ENCODE measurements around the gene PAGE2B. TPM values are rescaled to one million over a fixed set of nuclear protein-coding genes. Genes with fewer than 3 reads are reported as not detected.
"Not testable (repeated sequence)": the region's sequence is repeated elsewhere in the genome, so short reads cannot be mapped to it uniquely, and the experiment has no call there.

The PAGE2B gene, protein sequence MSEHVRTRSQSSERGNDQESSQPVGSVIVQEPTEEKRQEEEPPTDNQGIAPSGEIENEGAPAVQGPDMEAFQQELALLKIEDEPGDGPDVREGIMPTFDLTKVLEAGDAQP
- polyA plus RNA-seq (2013, experiment 1 of 2) = not detected
- polyA plus RNA-seq (2013, experiment 2 of 2) = not detected

DNA sequence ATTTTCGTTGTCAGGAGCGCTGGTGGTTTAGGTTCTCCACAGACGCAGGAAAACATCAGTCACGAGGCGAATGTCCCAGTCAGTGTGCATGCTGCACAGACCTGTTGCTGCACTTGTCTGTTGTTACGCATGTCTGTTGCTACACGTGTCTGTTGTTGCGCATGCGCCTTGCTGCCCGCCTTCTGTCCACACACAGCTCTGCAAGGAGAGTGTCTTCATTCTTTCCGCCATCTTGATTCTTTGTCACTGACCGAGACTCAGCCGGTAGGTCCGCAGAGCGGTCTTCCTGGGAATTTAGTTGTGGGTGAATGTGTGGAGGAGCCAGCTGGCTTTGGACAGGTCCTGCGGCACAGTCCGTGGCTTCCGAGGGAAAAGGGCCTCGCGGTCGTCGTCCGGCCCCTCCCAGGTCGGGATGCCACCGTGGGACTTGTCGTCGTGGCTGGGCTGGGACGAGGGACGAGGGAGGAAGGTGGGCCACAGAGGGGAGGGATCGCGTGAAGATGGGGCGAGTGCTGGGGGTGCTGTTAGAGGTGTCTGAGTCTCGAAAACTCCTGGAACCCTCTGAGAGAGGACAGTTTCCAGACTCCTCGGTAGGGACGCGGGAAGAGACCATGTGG is at the start of gene PAGE2B:
PAGE2B (plus strand) TSS at position 180 of the 617 bp plus-strand sequence. CDS start 1,012 bp downstream, outside the sequence.
- H3K27me3 ChIP-seq (ENCODE audit: insufficient read depth, low read length) = no peaks in the 10 kb centered on the region
- no peak within 1 kb of the TSS for H3K27ac ChIP-seq (ENCODE audit: low read depth, low read length)
- WGBS = 93% methylated on average over 36 of the region's 36 CpGs
- H3K9me3 ChIP-seq (ENCODE audit: insufficient read depth, low read depth, low read length) = no peaks in the 10 kb centered on the region
- H3K4me1 ChIP-seq (ENCODE audit: insufficient read depth, low read length) = no peaks in the 10 kb centered on the region
- H3K9ac ChIP-seq (ENCODE audit: low read depth, low read length) = no peak within 1 kb of the TSS
- H3K4me3 ChIP-seq (ENCODE audit: low read length) = no peak within 1 kb of the TSS
- no peaks in the 10 kb centered on the region for H3K36me3 ChIP-seq (ENCODE audit: insufficient read depth, low read length)

DNA sequence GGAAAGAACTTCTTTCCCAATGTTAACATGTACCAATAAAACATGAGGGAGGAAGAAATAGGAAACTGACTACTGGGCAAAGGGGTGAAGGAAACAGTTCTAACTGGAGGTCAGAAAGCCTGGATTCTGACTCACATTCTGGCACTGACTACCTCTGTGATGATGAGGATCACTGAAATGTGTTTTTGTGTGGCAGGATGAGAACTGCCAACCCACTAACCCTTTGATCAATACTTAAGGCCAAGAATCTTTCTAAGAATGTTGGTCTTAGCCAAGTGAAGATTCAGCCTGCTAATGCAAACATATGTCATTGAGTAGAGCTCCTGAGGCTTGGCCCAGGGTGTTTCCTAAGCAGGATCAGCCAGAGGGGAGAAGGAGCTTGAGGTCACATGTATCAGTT is 48.7 kb upstream of the PAGE2B start:
- Histone ChIP-seq H3K4me3 (ENCODE audit: low read length) (no peak overlapping the region), H3K36me3 (ENCODE audit: insufficient read depth, low read length) (no peaks in the 10 kb centered on the region), H3K9ac (ENCODE audit: low read depth, low read length) (no peak overlapping the region), H3K4me1 (ENCODE audit: insufficient read depth, low read length) (peaks cover 6% of the 10 kb centered on the region; the same call in 1 of the 2 replicates), H3K27ac (ENCODE audit: low read depth, low read length) (no peak overlapping the region), H3K27me3 (ENCODE audit: insufficient read depth, low read length) (no peaks in the 10 kb centered on the region), H3K9me3 (ENCODE audit: insufficient read depth, low read depth, low read length) (no peaks in the 10 kb centered on the region)

DNA sequence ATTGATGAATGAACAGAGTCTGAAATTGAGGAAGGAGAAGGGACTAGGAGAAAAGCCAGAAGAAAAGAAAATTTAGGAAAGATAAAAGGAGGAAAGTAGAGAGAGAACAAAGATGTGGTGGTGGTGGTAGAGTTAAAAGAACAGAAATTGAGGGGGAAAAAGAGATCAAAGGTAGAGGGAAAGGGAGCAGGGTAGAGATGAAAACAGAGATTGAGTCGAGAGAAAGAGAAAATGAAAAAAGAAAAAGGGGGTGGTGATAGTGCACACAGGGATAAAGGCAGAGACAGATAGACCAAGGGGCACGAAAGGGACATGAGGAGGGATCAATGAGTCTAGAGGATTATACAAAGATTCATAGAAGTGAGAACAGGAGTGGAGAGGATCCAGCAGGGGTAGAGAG is 48.0 kb upstream of the PAGE2B start:
- H3K36me3 ChIP-seq (ENCODE audit: insufficient read depth, low read length) = no peaks in the 10 kb centered on the region
- no peak overlapping the region for H3K4me3 ChIP-seq (ENCODE audit: low read length)
- no peaks in the 10 kb centered on the region for H3K9me3 ChIP-seq (ENCODE audit: insufficient read depth, low read depth, low read length)
- no peak overlapping the region for H3K27ac ChIP-seq (ENCODE audit: low read depth, low read length)
- peaks cover 6% of the 10 kb centered on the region; the same call in 1 of the 2 replicates for H3K4me1 ChIP-seq (ENCODE audit: insufficient read depth, low read length)
- no peaks in the 10 kb centered on the region for H3K27me3 ChIP-seq (ENCODE audit: insufficient read depth, low read length)
- 85% methylated on average over 2 of the region's 2 CpGs for WGBS
- H3K9ac ChIP-seq (ENCODE audit: low read depth, low read length) = no peak overlapping the region

DNA sequence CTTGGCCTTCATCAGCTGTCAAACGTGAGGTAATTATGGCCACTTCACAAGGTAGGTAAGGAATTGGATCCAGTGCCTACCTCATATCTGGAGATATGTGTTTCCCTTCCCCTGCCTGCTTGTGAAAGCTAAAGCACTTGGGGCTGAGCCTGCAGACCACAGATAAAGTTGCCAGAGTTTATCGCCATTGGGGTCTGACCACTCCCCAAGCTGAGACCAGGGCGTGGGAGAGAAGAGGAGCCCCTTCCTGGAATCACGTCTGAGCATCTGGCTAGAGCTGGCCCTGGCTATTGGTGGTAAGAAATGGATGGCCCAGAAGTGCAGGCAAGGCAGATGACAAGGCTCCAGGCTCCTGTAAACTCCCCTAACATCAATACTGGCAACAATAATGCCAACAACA is 46.8 kb upstream of the PAGE2B start:
- Histone ChIP-seq H3K9me3 (ENCODE audit: insufficient read depth, low read depth, low read length) (no peaks in the 10 kb centered on the region), H3K4me1 (ENCODE audit: insufficient read depth, low read length) (peaks cover 6% of the 10 kb centered on the region; the same call in 1 of the 2 replicates), H3K27me3 (ENCODE audit: insufficient read depth, low read length) (no peaks in the 10 kb centered on the region), H3K36me3 (ENCODE audit: insufficient read depth, low read length) (no peaks in the 10 kb centered on the region), H3K27ac (ENCODE audit: low read depth, low read length) (no peak overlapping the region), H3K4me3 (ENCODE audit: low read length) (no peak overlapping the region), H3K9ac (ENCODE audit: low read depth, low read length) (no peak overlapping the region)
- 85% methylated on average over 4 of the region's 4 CpGs for WGBS

DNA sequence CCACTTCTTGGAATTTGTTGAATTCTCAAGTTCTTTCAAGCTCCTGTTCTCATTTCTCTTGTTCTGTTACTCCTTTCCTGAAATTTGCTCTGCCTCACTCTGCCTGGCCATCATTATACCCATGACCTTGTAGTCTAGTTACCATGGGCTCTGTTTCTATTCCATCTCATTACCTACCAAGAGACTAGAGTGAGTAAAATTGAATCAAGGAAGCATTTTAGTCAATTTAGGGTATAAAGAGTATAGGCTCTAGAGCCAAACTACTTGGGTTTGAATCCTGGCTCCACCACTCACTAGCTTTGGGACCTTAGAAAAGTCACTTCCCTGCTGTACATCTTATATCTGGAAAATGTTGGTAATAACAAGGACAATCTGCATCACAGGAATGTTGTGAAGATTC is 46.2 kb upstream of the PAGE2B start:
- Histone ChIP-seq H3K36me3 (ENCODE audit: insufficient read depth, low read length) (no peaks in the 10 kb centered on the region), H3K27me3 (ENCODE audit: insufficient read depth, low read length) (no peaks in the 10 kb centered on the region), H3K27ac (ENCODE audit: low read depth, low read length) (no peak overlapping the region), H3K4me1 (ENCODE audit: insufficient read depth, low read length) (peaks cover 6% of the 10 kb centered on the region; the same call in 1 of the 2 replicates), H3K9me3 (ENCODE audit: insufficient read depth, low read depth, low read length) (no peaks in the 10 kb centered on the region), H3K4me3 (ENCODE audit: low read length) (no peak overlapping the region), H3K9ac (ENCODE audit: low read depth, low read length) (no peak overlapping the region)

DNA sequence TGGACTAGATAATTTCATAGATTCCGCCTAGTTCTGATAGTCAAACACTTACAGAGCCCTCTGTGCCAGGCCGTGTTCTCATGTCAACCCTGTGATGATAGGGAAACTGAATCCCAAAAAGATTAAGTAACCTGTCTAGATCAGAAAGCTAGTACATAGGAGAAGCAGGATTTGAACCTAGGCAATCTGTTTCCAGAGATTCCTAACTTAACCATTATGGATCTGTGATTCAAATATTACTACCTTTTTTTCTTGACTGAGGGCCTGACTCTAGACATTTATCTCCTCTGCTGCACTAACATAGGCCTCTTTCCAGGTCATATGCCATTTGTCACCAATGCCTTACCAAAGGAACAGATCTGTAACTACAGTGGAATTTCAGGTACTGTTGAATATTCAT is 45.5 kb upstream of the PAGE2B start:
- H3K9me3 ChIP-seq (ENCODE audit: insufficient read depth, low read depth, low read length) = no peaks in the 10 kb centered on the region
- H3K27me3 ChIP-seq (ENCODE audit: insufficient read depth, low read length) = no peaks in the 10 kb centered on the region
- peaks cover 6% of the 10 kb centered on the region; the same call in 1 of the 2 replicates for H3K4me1 ChIP-seq (ENCODE audit: insufficient read depth, low read length)
- H3K9ac ChIP-seq (ENCODE audit: low read depth, low read length) = no peak overlapping the region
- H3K27ac ChIP-seq (ENCODE audit: low read depth, low read length) = no peak overlapping the region
- H3K4me3 ChIP-seq (ENCODE audit: low read length) = no peak overlapping the region
- no peaks in the 10 kb centered on the region for H3K36me3 ChIP-seq (ENCODE audit: insufficient read depth, low read length)
- 78% methylated on average over 2 of the region's 2 CpGs for WGBS

DNA sequence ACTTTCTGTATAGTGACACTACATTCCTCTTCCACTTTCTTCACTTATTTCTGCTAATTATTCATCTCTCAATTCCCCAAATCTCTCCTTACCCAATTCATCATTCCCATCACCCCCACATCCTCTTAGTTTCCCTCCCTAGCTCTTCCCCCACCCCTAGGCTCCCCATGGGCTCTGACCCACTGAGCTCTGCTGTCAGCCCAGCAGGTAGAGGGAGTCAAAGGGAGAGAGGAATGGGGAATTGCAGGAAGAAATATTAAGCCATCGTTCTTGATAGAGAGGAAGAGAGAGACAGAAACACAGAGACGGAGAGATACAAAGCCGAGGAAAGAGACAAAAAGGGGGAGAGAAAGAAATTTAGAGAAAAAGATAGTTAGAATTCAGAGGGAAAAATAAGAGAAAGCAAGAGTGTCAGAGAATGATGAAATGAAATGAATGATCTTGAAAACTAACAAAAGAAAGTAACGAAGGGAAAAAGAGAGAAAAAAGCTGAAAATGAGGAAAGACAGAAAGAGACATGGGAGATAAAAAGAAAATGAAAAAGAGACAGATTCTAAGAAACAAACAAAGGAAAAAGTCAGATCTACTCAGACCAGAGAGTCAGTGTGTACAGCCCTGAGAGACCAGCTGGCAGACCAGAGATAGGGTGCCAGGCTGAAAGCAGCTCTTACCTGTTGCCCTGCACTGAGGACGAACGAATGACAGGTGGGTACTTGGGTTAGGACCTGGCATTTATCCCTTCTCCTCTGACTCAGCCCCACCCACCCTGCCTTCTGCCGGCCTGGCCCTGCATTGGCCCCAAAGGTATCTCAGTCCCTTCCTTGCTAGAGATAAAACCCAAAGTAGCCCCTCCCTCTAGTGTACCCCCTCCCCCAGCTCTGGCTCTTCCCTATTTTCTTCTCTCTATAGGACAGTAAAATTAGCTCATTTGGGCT is 44.3 kb upstream of the PAGE2B start, which contains the start of gene ALAS2:
ALAS2 (minus strand) TSS at position 707 of the 935 bp plus-strand sequence. CDS start 4,977 bp downstream, outside the sequence.
- H3K36me3 ChIP-seq (ENCODE audit: insufficient read depth, low read length) = no peaks in the 10 kb centered on the region
- 72% methylated on average over 7 of the region's 7 CpGs for WGBS
- H3K27me3 ChIP-seq (ENCODE audit: insufficient read depth, low read length) = no peaks in the 10 kb centered on the region
- no peak within 1 kb of the TSS for H3K27ac ChIP-seq (ENCODE audit: low read depth, low read length)
- H3K9me3 ChIP-seq (ENCODE audit: insufficient read depth, low read depth, low read length) = no peaks in the 10 kb centered on the region
- peaks cover 6% of the 10 kb centered on the region; the same call in 1 of the 2 replicates for H3K4me1 ChIP-seq (ENCODE audit: insufficient read depth, low read length)
- H3K9ac ChIP-seq (ENCODE audit: low read depth, low read length) = no peak within 1 kb of the TSS
- H3K4me3 ChIP-seq (ENCODE audit: low read length) = no peak within 1 kb of the TSS

DNA sequence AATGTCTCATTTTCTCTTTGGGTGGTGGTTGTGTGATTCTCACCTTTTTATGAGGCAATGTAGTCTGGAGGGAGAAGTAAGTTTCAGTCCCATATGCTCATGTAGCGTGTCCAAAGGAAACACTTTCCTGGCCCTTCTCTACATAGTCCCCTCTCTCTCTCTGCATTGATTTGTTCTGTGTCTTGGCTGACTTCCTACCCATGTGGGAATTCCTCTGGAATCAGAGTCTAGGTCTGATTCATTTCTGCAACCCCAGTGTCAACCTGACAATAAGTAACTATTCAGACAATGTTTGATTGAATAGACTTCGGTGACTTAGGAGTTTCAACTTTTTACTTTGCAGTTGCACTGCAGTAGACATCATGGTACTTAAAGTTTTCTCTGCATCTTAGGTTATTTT is 41.4 kb upstream of the PAGE2B start:
- Histone ChIP-seq H3K27ac (ENCODE audit: low read depth, low read length) (no peak overlapping the region), H3K36me3 (ENCODE audit: insufficient read depth, low read length) (no peaks in the 10 kb centered on the region), H3K27me3 (ENCODE audit: insufficient read depth, low read length) (no peaks in the 10 kb centered on the region), H3K4me3 (ENCODE audit: low read length) (no peak overlapping the region), H3K9ac (ENCODE audit: low read depth, low read length) (no peak overlapping the region), H3K9me3 (ENCODE audit: insufficient read depth, low read depth, low read length) (no peaks in the 10 kb centered on the region), H3K4me1 (ENCODE audit: insufficient read depth, low read length) (peaks cover 6% of the 10 kb centered on the region; the same call in 1 of the 2 replicates)
- WGBS = 100% methylated on average over 2 of the region's 2 CpGs

DNA sequence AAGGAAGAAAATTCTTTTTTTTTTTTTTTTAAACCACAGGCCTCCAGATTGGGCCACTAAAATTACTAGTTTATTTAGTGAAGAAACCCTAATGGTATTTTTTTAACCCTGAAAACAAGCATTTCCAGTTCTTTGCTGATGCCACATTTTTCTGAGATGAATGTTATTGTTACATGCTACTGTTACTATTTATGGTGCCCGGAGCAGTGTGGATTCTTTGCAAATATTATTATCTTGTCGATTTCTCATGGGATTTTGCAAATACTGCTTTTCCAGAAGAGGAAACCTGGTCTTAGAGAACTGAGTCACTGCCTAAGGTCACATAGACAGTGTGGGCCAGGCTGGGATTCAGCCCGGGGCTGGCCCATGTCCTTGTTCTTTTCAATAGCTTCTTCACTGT is 35.4 kb upstream of the PAGE2B start:
- 89% methylated on average over 3 of the region's 3 CpGs for WGBS

DNA sequence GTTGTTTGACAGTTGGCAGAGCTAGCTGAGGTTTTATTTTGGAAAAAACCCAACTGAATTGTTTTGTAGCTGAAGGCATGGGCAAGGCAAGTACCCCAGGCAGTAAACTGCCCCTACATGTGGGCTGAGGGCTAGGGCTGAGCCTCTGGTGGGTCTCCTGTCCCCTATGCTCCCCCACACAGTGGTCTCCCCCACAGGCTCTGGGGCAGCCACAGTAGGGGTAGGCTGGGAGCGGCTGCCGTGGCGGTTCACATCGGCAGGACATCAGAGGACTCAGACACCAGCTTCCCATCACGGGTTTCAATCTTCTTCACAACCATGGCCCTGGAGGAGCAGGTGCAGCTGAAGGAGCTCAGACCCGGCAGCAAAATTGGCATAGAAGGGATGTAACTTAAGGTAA is 33.3 kb upstream of the PAGE2B start:
- no peak overlapping the region for H3K27ac ChIP-seq (ENCODE audit: low read depth, low read length)
- WGBS = 88% methylated on average over 5 of the region's 6 CpGs
- no peaks in the 10 kb centered on the region for H3K27me3 ChIP-seq (ENCODE audit: insufficient read depth, low read length)

More for the DNA sequence above, 35.4 kb upstream of the PAGE2B start:
- H3K4me3 ChIP-seq (ENCODE audit: low read length) = no peak overlapping the region
- no peaks in the 10 kb centered on the region for H3K4me1 ChIP-seq (ENCODE audit: insufficient read depth, low read length)
- no peaks in the 10 kb centered on the region for H3K9me3 ChIP-seq (ENCODE audit: insufficient read depth, low read depth, low read length)
- H3K9ac ChIP-seq (ENCODE audit: low read depth, low read length) = no peak overlapping the region
- H3K27me3 ChIP-seq (ENCODE audit: insufficient read depth, low read length) = no peaks in the 10 kb centered on the region
- H3K27ac ChIP-seq (ENCODE audit: low read depth, low read length) = no peak overlapping the region
- no peaks in the 10 kb centered on the region for H3K36me3 ChIP-seq (ENCODE audit: insufficient read depth, low read length)

DNA sequence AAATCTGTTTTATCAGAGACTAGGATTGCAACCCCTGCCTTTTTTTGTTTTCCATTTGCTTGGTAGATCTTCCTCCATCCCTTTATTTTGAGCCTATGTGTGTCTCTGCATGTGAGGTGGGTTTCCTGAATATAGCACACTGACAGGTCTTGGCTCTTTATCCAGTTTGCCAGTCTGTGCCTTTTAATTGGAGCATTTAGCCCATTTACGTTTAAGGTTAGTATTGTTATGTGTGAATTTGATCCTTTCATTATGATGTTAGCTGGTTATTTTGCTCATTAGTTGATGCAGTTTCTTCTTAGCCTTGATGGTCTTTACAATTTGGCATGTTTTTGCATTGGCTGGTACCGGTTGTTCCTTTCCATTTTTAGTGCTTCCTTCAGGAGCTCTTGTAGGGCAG is 24.2 kb upstream of the PAGE2B start:
- not testable (repeated sequence) for H3K9ac ChIP-seq (ENCODE audit: low read depth, low read length); H3K27me3 ChIP-seq (ENCODE audit: insufficient read depth, low read length); H3K4me3 ChIP-seq (ENCODE audit: low read length); H3K36me3 ChIP-seq (ENCODE audit: insufficient read depth, low read length); H3K9me3 ChIP-seq (ENCODE audit: insufficient read depth, low read depth, low read length); H3K27ac ChIP-seq (ENCODE audit: low read depth, low read length); H3K4me1 ChIP-seq (ENCODE audit: insufficient read depth, low read length)
- 100% methylated on average over 2 of the region's 2 CpGs for WGBS

More for the DNA sequence above, 33.3 kb upstream of the PAGE2B start:
- Histone ChIP-seq H3K4me1 (ENCODE audit: insufficient read depth, low read length) (no peaks in the 10 kb centered on the region), H3K9me3 (ENCODE audit: insufficient read depth, low read depth, low read length) (no peaks in the 10 kb centered on the region), H3K4me3 (ENCODE audit: low read length) (no peak overlapping the region), H3K36me3 (ENCODE audit: insufficient read depth, low read length) (no peaks in the 10 kb centered on the region), H3K9ac (ENCODE audit: low read depth, low read length) (no peak overlapping the region)
